GM12891 (cell line): ENCODE data around the gene MSANTD4.

Experiments
- DNase-seq: peaks from one replicate; pipeline ENCODE4 v3.0.0; 2011; ENCODE audit warnings: low spot score; ENCODE audit not compliant: insufficient read length
- FAIRE-seq: peaks from 2 replicates; lab custom pipeline; 2011; peaks lifted over from hg19 to GRCh38; lab: Jason Lieb, UNC
- PAX5 ChIP-seq: IDR thresholded peaks from 2 replicates; pipeline ENCODE4 v1.6.1; 2011; ENCODE audit warnings: low read length, moderate library complexity, mild to moderate bottlenecking; ENCODE audit not compliant: insufficient read depth, severe bottlenecking
- POLR2A ChIP-seq: IDR thresholded peaks from 2 replicates; pipeline ENCODE4 v1.6.1; 2011; ENCODE audit warnings: low read depth, low read length, control low read depth
- POLR2AphosphoS5 ChIP-seq: IDR thresholded peaks from 2 replicates; pipeline ENCODE4 v1.6.1; 2011; ENCODE audit warnings: low read depth, low read length, control low read depth
- POU2F2 ChIP-seq: IDR thresholded peaks from 2 replicates; pipeline ENCODE4 v1.6.1; 2011; ENCODE audit warnings: low read depth, mild to moderate bottlenecking, control low read depth, low read length, moderate library complexity
- SPI1 ChIP-seq: IDR thresholded peaks from 2 replicates; pipeline ENCODE4 v1.6.1; 2011; ENCODE audit warnings: low read depth, low read length, control low read depth
- TAF1 ChIP-seq: IDR thresholded peaks from 2 replicates; pipeline ENCODE4 v1.6.1; 2011; ENCODE audit warnings: low read depth, low read length, control low read depth

MSANTD4 gene

DNA sequence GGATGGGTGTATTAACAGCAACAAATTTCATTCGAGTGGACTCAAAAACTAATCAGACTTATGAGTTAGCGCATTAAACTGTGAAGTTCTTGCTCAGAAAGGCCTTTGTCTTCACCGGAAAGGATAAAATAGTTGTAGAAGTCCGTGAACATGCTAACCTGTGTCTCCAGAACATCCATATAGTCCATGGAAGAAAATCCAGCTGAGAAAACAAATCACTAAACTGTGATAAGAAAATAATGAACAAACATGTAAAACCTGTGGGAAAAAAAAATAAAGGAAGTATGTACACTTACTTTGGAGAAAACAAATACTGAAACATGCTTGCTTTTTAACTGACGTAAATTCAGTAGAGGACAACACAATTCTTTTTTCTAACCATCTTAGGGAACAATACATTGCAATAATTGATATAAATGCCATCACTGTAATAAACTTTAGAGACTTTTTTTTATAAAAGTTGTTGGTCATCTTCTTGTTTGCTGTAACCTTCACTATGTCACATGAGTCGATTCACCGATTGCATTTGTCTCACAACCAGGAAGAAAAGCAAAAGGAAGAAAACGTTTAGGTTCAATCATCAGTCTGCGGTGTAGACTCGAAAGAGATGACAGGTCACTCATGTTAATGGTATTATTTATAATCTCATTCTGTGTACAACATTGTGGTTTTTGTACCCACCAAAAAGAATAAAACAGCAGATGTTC lies 41.9 kb downstream of the MSANTD4 start:
- DNase-seq: no peak
- no peak for TF ChIP-seq PAX5
- no peak for TF ChIP-seq POLR2A
- TF ChIP-seq TAF1: no peak
- TF ChIP-seq SPI1: no peak
- TF ChIP-seq POLR2AphosphoS5: no peak
- no peak for TF ChIP-seq POU2F2
- no peak for FAIRE-seq

DNA sequence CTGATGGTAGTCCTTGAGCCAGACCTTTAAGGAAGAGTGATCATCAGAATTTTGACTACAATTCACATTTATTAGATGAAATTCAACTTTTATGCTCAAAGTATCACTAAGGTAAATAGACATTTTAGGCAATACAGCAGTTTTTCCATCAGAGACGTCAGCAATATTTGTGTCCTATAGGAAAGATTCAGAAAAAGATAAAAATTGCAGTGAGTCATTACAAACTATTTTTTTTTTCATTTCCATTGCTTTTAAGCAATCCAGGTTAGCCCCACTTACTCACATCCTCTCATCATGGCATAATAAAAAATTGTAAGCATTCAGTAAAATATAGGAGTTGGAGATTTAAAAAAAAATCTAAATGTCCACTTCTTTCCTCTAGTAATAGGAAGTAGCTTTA lies 46.9 kb downstream of the MSANTD4 start:
- DNase-seq: no peak
- no peak for TF ChIP-seq PAX5
- no peak for TF ChIP-seq POLR2AphosphoS5
- no peak for TF ChIP-seq SPI1
- no peak for TF ChIP-seq TAF1
- no peak for TF ChIP-seq POU2F2
- TF ChIP-seq POLR2A: no peak
- no peak for FAIRE-seq

DNA sequence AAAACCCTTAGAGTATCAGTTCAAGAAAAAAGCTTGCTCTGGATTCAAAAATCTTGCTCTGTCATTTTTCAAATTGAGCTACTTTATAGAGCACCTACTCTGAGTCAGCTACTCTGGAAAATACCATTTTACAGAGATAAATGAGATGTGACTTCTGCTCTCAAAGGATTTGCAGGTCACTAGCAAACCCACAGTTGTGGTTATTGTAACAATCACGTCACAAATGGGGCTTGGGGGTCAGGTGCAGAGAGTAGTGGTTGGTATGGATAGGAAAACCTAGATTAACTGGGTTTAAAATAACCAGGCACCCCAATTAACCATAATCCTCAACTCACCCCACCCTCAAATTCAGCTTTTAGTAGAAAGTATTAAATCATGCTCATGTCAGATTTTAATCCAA lies 52.3 kb downstream of the MSANTD4 start:
- DNase-seq: no peak
- TF ChIP-seq POLR2AphosphoS5 (no peak), SPI1 (no peak), POU2F2 (no peak), PAX5 (no peak), TAF1 (no peak), POLR2A (no peak)
- FAIRE-seq: no peak

DNA sequence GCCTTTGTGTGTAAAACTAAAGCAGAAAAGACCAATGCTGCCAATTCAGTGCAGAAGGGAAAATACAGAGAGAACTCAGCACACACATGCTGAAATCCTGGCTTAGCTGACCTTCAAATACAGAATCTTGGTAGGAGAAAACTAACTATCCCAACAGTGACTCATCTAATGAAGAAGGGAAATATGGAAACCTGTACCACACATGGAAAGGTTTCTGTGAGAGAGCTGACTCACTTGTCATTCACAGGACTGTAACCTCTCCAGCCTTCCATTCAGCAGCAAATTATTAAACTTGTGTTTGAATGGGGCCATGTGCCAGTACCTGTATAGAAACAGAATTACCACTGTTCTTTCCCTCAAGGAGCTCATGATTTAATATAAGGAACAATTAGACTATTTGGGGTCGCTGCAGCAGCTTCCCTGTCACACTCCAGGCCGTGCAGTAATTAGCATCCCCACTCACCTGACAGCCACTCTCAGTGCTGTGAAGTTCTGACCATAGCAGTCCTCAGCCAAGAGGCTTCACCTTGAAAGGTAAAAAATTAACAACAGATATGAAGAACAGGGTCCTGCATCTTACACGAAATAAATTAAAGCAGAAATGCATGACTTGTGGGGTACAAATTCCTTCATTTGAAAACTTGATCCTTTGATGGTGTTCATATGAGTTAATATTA lies 53.9 kb downstream of the MSANTD4 start:
- DNase-seq (no peak), FAIRE-seq (no peak)
- TF ChIP-seq POLR2A (no peak), TAF1 (no peak), POU2F2 (no peak), SPI1 (no peak), PAX5 (no peak), POLR2AphosphoS5 (no peak)

DNA sequence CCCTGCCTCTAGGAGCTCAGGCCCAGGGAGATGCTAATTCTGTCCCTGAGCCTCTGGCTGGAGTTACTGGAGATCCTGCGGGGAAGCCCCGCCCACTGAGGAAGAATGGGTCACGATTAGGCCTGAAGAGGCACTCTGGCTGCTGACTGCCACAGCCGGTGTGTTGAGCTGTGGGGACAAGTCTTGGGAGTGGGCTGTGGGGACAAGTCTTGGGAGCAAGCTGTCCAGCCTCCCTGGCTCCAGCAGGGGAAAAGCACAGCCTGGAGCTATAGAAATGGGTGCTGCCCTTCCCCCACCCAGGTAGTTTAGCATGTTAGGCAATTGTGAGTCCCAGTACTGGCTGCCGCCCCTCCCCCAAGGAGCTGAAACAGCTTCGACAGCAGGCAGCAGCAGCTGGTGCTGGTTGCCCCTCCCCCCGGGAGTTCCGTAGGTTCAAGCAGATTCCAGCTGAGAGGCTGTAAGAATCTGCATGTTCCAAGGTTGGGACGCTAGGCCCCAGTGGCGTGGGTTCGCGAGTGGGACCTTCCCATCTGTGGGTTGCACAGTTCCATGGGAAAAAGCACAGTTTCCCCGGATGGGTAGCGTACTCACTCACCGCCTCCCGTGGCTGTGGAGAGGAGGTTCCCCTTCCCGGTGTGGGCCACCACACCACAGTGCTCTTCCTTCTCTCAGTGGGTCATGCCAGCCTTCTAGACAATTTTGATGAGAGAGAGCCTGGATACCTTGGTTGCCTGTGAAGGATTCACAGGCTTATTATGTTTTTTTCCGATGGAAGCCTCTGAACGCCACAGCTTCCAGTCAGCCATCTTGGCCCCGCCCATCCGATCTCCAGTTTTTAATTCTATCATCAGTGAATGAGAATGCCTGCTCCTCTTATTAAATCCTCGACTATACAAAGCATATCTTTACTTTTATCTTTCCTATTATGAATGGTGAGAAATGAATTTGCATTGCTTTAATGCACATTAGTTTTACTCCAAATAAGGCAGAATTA lies 61.5 kb downstream of the MSANTD4 start:
- FAIRE-seq (no peak), DNase-seq (no peak)
- TF ChIP-seq POLR2AphosphoS5 (no peak), POU2F2 (no peak), POLR2A (no peak), TAF1 (no peak), SPI1 (no peak), PAX5 (no peak)
